SK-N-SH (cell line): ENCODE measurements around the gene CRTC1.

Experiments
- NRF1 ChIP-seq: IDR thresholded peaks from 2 replicates; pipeline ENCODE4 v1.6.1; 2012; ENCODE audit warnings: low read depth, mild to moderate bottlenecking, low read length
- SMC3 ChIP-seq: IDR thresholded peaks from 2 replicates; pipeline ENCODE4 v1.6.1; 2012; ENCODE audit warnings: low read depth, low read length, improper control_type of control experiment

DNA sequence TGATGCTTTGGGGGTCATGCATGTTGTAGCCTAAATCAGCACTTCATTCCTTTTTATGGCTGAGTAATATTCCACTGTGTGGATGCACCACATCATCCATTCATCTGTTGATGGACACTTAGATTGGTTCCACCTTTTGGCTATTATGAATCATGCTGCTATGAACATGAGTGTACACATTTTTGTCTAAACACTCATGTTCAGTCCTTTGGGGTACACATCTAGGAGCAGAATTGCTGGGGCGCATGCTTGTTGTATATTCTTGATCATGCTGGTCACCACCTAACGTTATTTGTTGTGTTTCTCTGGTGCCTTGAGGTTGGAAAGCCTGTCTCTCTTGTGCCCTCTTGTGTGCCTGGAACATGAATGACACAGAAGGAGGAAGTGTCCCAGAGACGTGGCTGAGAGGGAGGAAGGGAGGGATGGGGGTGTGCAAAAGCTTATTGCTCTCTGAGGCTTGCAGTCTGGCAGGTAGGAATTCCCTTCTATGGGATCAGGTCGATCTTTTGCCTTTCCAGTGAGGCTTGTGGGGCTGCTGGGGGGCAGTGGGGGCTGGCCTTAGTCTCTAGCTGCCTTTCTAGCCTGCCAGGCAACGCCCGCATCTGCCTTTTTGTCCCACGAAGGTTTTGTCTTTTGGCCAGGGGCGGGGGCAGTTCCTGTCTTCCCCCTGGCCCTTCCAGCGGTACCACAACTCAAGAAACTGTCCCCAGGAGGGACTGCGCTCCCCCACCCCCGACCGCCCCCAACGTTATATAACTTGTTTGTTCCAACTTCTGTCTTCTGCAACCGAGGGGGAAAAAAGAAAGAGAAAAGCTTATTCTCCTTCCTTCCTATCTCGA, 39.1 kb upstream of the CRTC1 start:
- TF ChIP-seq SMC3 (no peak), NRF1 (no peak)
